Measurements from ENCODE around the gene CRYAB.

Gene CRYAB, protein sequence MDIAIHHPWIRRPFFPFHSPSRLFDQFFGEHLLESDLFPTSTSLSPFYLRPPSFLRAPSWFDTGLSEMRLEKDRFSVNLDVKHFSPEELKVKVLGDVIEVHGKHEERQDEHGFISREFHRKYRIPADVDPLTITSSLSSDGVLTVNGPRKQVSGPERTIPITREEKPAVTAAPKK

GRCh38 chr11:111911563-111912401 is at the start of gene CRYAB:
TSS of gene CRYAB (minus strand) at chr11:111911770. CDS start at chr11:111911724, 46 bp downstream.
- DNase-seq = no peak

DNA sequence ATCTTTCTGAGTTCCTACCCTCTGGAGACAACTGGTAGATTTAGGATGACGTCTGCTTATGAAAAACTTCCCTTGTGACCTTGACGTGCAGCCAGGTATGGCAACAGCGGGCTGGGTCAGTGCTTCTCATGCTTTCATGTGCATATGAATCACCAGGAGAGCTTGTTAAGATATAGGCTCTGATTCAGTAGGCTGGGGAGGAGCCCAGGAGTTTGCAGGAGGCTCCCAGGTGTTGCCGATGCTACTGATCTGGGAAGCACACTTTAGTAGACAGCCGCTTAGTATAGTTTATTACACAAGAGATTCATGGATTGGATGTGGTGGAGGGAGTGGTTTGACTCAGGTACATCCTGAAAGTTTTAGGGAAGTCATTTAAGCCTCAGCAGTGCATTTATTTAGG is 49.3 kb upstream of the CRYAB start:
- DNase-seq = no peak

GRCh38 chr11:111957663-111958444 is 46.3 kb upstream of the CRYAB start:
- DNase-seq = no peak

GRCh38 chr11:111954154-111954553 is 42.6 kb upstream of the CRYAB start:
- no peak for DNase-seq

GRCh38 chr11:111951565-111951964 is 40.0 kb upstream of the CRYAB start:
- no peak for DNase-seq

DNA sequence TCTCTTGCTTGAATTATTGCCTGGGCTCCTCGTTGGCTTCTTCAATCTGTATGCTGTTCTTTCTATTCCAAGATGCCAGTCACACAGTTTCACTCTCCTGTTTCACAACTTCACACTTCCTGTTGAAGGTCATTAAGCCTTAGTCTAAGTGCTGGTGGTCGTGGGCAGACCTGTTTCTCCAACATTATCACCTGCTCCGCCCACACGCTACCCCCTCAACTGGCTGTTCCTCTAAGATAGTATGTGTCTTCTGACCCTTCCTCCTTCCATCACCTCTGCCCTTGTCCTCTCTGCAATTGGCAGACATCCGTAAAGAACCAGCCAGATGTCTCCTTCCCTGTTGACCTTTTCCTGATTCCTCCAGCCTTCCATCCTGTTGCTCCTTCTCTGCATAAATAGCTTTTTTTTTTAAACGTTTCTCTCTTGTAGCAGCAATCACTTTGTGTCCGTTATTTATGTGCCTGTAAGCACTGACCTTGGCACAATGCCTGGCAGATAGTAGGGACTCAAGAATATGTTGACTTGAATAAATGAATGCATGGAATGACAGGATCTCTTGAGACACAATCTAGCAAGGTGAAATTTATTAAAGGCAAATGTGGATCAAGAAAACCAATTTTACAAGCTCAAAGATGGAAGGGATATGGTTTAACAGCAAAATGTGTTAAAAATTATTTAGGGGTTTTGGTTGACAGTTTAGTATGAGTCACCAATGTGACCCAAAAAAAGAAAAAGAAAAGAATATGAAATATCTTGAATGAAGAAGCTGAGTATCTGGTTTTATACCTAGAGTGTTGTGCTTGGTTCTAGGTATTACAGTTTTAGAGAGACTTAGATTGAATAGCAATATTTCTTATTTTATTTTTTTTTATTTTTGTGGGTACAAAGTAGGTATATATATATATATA is 38.2 kb upstream of the CRYAB start:
- no peak for DNase-seq

DNA sequence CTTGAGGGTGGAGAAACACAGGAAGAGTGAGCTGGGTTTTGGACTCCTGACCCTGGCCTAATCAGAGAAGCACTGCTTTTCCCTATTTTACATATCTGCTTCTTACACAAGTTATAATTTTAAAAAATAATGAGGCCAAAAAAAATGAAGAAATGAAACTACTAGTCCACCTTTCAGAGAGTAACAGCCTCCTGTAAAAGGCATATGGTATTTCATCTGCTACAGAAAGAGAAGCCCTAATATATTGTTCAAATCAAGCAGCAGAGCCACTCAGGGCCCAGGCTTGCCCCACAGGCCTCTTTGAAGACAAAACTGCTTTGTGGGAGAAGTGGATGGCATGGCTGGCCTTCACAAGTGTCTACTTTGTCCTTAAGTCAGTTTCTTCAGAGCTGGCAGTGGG is 35.6 kb upstream of the CRYAB start:
- no peak for DNase-seq

GRCh38 chr11:111946499-111946898 is 34.9 kb upstream of the CRYAB start:
- no peak for DNase-seq

GRCh38 chr11:111945198-111945597 is 33.6 kb upstream of the CRYAB start:
- DNase-seq = no peak

DNA sequence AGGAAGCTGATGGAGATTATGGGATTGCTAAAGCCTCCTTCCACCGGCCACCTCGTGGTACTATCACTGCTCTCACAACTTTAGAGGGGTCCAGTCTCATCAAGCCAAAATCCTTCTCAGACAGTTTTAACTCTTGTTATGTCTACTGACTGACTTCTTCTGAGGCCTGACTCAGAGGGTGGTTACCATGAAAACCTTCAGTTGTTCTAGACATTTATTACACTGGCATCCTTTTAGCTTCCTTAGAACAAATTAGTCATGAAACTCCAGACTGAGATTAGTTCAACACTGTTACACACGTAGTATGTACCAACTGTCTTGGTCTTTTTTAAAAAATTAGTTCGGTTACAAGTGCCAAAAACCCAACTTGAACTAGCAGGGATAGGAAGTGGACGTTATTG is 33.1 kb upstream of the CRYAB start:
- no peak for DNase-seq

- no peak for DNase-seq
Observed at GRCh38 chr11:111944139-111944538, 32.6 kb upstream of the CRYAB start.

DNA sequence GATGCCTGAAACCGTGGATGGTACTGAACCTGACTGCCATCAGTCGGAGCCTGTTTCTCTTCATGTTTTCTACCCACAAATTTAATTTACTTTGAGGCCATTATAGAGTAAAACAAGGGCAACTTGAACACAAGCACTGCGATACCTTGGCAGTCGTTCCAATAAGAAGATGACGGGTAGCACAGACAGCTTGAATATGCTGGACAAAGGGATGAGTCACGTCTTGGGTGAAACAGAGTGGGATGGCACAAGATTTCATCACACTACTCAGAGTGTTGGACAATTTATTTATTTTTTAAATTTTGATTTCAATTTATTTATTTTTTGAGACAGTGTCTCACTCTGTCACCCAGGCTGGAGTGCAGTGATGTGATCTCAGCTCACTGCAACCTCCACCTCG is 31.3 kb upstream of the CRYAB start:
- no peak for DNase-seq

DNA sequence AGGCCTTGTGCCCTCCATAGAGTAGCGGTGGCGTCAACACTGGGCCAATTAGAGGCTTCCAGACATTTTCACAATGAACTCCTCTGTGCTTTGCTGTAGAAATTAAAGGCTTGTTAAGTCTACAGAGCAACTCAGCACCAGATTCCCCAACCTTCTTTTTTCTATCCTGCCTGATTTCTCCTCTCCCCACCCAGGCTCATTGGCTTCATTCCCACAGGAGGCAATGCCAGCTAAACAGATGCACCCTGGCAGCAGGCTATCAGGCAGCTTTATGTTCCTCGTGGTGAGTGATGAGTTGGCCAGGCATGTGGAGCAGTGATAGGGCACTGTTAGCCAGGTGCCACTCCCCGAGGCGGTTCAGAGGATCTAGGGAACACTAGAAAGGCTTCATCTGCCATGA is 30.4 kb upstream of the CRYAB start:
- no peak for DNase-seq

DNA sequence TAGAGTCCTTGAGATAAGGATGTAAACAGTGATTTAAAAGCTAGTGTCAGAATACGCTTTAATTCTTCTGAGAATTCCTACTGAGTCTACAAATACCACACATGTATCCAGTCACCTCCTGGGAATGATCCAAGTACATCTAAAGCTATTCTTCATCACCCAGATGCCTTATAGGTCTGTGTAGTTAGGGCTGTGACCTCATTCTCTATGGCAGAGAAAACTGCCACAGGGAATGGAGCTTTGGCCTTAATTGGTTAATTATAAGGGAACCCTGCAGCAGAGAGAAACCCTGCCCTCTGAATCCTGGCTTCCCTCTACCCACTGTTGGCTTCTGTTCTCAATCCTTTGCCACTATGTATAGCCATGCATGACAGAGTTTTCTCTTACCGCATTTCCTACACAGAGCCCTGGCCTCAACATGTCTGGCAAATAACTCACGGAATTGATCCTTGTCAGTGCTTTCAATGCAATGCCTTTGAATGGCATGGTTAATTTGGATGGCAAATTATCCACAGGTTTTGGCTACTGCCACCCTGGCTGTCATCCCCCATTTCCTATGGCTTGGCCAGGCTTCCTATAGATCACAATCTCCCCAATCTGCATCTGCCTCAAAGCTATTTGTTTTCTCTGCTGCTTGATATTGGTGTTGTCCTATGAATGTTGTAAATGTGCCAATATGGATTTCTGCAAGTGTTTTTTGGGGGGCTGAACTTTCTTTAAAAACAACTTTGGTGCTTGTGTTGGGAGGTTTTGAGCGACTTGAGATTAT is 28.4 kb upstream of the CRYAB start:
- no peak for DNase-seq

DNA sequence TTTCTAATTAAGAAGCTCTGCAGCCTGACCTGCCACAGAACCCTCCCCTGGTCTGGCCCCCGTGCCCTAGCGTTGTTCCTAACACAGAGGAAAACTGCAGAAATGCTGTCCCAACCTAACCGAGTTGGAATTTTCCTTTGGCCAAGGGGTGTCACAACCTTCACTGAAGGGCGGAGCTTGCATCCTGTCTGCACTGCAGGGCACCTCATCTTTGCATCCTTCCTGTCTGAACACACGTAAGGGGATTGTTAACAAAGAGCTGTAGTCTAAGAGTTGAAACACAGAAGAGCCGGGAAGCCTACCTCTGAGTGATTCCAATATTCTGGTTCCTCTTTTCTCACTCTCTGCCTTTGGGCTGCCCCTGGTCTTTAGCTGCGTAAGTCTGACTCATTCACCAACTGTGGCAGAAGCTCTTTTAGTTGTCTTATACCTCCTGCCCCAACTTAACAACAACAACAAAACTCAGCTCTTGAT is 27.2 kb upstream of the CRYAB start:
- DNase-seq = no peak

DNA sequence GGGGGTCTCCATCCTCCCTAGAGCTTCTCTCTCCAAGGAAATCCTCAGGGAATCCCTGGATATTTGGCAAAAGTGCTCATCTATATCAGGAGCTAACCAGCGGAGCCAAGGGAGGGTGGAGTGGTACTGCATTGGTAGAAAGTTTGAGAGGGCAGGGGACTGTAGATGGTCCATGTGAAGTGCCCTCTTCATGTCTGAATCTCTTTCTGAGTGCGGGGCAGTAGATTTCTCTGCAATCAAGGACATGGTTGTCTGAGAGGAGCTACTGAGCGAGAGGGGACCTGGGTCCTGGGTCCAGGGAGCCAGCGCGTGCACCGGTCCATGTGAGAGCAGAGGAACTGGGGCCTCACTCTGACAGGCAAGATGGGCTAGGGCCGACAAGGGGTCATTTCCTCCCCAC is 26.3 kb upstream of the CRYAB start:
- DNase-seq = no peak

DNA sequence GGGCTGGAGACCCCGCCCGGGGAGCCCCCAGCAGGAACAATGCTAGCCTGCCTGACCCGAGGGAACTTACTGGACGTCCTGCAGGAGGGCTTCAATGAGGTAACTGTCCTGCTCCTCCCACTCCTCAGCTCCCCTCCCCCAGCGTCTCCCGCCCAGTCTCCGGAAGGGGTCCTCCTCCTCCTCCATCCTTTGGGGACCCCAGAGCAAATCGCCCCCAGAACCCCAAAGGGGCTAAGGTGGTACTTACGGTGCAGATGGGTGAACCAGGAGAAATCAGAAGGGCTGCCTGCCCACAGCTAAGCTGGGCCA is 25.8 kb upstream of the CRYAB start:
- no peak for DNase-seq

GRCh38 chr11:111936040-111936540 is 24.5 kb upstream of the CRYAB start:
- no peak for DNase-seq

DNA sequence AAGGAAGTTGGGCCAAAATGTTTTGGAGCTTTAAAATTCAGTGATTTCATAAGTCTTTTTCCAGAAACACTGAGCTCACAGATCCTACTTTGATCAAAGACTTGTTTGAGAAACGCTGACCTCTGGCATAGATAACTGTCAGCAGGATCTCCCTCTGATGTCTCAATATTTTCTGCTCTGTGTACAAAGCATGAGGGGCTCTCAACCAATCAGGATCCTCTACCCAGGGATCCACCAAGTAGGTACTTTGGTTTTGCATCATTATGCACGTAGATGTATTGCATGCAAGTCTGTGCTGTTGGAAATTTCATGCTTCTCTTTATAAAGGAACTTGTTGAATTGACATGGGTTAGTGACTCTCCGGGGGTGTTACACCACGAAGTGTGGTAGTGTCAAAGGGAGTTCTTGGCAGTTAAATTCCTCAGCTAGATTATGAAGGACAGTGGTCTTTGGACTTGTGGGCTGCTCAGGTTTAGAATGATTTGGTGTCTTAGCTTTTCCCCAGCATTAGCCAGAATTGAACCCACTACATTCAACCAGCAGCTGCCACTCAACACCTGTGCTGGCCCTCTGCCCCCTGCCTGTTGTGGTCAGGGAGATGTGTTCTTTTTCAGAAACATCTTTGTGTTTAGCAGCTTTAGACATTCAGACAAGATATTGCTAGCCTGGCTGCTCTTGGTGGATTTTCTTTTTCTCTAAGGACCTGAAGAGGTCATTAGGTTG is 23.9 kb upstream of the CRYAB start:
- DNase-seq = no peak

GRCh38 chr11:111934306-111934705 is 22.7 kb upstream of the CRYAB start:
- DNase-seq = no peak

DNA sequence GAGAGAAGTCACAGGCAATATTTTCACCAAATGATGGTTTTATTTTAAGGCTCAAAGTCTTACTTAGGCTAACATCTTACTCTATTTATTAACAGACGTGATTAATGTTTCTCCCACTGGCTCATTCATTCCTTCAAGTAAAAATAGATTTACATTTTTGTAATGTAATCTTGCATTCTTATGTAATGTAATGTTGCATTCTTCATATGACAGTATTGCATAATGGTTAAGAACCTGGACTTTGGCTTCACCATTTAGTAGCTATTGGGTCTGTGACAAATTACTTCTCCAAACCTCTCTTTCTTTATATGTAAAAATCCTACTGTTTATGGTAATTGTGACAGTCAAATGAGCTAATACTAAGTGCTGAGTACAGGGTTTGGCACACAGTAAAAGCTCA is 22.3 kb upstream of the CRYAB start:
- no peak for DNase-seq

All from NCI-H1436 (cell line).